ENCODE measurements around the gene TPSAB1. TPM values are rescaled to one million over a fixed set of nuclear protein-coding genes. Genes with fewer than 3 reads are reported as not detected.

Gene TPSAB1
- total RNA-seq, 1 donor from 2014 or later = 38.0 TPM

DNA sequence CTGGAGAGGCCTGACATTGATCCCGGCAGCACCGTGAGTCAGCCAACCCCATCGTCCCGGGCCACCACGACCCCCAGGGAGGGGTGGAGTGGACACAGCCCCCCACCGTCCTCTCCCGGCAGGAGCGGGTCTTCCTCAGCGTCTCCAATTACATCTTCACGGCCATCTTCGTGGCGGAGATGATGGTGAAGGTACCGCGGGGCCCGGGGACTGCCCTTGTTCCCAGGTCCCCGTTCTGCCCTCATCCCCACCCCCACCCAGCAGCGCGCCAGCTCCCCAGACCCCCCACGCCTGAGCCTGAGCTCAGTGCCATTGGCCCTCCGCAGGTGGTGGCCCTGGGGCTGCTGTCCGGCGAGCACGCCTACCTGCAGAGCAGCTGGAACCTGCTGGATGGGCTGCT, 30.0 kb upstream of the TPSAB1 start:
- DNase-seq (ENCODE audit: low spot score) = no peak

DNA sequence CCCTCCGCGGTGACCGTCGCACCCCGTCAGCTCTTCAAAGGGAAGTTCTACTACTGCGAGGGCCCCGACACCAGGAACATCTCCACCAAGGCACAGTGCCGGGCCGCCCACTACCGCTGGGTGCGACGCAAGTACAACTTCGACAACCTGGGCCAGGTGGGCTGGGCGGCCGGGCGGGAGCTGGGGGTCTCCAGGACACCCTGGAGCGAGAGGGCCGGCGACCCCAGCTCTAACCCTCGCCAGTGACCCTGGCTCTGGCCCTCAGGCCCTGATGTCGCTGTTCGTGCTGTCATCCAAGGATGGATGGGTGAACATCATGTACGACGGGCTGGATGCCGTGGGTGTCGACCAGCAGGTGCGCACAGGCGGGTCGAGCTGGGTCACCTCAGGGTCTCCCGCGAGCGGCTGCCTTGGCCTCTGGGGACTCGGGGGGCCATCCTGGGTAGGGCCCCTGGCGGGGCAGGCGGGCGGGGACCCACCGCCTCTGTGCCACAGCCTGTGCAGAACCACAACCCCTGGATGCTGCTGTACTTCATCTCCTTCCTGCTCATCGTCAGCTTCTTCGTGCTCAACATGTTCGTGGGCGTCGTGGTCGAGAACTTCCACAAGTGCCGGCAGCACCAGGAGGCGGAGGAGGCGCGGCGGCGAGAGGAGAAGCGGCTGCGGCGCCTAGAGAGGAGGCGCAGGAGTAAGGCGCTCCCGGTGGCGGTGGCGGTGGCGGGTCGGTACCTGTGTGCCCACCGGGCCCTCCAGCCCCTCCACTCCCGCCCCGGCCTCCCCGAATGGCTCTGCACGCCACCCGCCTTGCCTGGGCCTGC, 28.8 kb upstream of the TPSAB1 start:
- no peak for DNase-seq (ENCODE audit: low spot score)

DNA sequence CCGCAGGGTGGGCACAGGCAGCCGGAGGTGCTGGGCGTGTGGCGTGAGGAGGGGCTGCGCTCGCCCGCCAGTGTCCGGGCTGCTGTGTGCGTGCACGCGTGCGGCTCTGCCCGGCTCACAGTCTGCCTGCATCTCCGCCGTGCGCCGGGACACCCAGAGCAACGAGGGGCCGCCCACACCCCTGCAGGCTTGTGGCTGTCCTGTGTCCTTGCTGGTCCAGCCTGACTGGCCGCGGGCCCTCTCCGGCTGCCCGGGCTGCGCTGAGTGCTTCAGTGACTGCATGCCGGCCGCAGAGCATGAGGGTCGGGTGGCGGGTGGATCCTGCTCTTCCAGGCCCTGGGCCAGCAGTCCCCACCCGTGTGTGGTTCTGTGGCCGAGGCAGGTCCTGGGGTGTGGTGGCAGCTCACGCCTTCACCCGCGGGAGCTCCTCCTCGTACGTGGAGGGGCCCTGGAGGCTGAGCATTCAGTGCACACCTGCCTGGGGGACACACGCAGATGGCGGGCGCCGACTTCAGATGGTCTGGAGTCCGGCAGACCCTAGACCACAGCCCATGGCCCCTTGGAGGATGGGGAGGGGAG, 27.8 kb upstream of the TPSAB1 start:
- DNase-seq (ENCODE audit: low spot score) = no peak

DNA sequence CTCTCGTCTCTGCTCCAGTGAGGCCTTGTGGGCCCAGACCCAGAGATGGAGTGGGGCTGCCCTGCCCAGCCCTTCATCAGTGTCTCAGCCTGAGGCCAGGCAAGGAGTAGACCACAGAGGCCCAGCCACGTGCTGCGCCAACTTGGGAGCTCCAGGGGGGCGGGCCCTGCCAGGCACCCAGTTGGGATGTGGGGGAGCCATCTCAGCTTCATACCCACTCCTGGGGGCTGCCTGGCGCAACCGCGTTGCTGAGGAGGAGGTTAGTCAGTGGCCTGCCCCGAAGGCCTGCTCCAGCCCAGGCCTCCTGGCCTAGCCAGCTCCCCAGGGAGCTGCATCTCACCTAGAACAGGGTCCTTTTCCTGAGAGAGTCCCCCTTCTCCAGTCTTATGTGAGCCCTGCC, 27.3 kb upstream of the TPSAB1 start:
- DNase-seq (ENCODE audit: low spot score) = no peak

DNA sequence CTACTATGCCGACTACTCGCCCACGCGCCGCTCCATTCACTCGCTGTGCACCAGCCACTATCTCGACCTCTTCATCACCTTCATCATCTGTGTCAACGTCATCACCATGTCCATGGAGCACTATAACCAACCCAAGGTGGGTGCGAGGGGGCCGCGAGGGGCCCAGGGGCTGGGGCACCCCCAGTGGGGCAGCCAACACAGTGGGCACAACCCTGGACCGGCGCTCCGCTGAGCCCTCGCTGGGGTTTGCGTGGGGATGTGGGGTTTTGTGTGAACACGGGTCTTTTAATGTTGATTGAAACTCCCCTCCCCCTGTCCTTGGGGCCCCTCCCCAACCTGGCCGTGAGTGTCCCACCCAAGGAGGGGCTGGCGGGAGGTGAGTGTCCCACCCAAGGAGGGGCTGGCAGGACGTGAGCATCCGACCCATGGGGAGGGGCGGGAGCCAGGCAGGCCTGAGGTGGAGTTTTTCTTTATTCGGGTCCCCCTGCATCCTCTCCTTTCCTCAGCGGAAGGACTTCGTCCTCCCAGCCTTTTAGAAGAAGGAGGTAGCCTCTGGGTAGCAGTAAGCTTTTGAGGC, 26.6 kb upstream of the TPSAB1 start:
- DNase-seq (ENCODE audit: low spot score) = no peak

DNA sequence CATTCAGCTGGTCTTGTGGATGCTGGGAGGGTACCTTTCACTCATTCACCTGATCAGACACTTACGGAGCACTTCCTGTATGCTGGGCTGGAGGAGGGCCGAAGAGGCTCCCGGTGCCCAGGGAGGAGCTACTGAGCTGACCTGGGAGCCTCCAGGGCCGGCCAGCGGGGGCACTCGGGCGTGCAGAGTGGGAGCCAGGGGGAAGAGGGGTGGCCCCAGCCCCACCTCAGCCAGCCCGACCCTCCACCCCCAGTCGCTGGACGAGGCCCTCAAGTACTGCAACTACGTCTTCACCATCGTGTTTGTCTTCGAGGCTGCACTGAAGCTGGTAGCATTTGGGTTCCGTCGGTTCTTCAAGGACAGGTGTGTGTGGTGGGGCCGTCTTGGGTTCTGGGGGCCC, 25.8 kb upstream of the TPSAB1 start:
- no peak for DNase-seq (ENCODE audit: low spot score)

DNA sequence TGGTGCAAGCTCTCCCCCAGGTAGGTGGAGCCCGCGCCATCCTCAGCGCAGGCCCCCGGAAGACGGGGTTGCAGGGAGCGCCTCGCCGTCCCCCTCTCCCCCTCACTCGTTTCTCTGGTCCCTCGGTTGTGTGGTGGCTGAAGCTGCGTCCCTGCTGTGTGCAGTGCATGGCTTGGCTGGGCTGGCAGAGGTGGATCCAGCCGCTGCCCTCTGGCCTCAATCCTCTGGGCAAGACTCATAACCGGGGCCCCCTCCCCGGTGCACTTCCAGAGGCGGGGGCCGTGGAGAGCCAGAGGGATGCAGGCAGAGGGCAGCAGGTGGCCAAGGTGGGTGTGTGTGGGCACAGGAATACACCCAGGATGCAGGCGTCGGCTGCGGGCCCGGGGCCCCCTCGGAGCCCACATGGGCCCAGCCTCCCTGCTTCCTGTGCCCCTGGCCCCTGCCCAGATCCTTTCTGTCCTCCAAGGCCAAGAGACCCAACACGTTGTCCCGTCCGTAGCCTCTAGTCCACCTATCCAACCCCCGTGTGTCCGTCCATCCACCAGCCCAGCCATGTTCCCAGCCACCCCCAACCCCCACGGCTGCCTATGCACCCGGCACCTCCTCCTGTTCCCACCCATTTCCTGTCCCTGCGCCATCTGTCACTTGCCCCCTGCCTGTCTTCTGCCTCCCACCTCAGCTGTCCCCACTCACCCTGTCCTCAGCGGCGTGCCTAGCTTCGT, 24.8 kb upstream of the TPSAB1 start:
- no peak for DNase-seq (ENCODE audit: low spot score)

DNA sequence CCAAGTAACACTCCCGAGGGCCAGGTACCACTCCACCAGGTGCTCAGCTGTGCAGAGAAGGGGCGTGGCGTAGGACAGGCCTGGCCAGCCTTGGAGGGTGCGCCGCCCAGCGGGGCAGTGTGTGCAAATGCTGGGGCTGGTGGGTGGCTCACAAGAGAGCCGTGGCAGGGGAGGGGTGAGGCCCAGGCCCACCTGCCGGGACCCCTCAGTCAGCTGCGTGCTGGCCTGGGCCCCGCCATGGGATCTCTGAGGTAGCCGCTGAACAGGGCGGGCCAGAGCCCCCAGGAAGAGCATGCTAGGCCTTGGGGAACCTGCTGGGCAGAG, 24.2 kb upstream of the TPSAB1 start:
- DNase-seq (ENCODE audit: low spot score) = no peak

DNA sequence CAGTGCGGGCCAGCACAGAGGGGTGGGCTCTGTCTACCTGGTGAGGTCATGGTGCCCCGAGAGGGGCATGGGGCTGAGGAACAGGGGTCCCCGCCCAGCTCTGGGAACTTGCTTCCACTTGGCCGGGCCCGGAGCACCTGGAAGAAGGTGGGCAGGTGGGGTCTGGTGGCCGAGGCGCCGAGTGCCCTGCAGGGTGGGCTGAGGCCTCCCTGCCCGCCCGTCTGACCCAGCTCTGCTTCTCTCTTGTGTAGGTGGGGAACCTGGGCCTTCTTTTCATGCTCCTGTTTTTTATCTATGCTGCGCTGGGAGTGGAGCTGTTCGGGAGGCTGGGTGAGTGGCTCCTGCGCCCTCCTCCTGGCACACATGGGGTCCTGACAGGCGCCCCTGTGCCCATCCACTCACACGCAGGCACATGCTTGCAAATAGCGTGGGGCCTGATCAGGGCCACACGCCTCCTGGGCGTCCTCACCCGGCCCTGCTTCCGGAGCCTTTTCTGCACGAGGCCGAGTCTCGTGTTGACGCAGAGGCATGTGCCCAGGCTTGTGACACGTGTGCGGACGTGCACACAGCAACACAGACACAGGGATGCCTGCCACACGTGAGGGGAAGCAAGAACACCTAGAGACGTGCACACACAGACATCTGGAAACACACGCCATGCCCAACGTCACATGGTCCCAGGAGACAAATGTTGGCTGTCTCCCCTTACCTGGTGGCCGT, 23.7 kb upstream of the TPSAB1 start:
- DNase-seq (ENCODE audit: low spot score) = no peak

DNA sequence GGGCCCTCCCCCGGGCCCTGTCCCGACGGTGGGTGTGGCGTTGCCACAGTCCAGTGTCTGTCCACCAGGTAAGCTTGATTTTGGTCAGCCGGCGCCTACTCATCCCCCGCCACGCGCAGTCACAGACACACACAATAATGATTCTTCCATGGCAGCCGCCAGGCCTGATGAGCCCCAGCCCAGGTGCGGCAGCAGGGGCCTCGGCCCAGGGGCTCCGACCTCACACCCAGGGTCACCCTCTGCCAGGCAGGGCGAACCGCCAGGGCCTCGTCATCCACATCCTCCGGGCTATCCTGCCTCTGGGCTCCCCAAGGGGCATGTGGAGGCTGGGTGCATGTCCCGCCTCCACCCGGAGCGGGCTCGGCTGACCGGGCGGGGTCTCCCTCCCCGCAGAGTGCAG, 23.0 kb upstream of the TPSAB1 start:
- no peak for DNase-seq (ENCODE audit: low spot score)

DNA sequence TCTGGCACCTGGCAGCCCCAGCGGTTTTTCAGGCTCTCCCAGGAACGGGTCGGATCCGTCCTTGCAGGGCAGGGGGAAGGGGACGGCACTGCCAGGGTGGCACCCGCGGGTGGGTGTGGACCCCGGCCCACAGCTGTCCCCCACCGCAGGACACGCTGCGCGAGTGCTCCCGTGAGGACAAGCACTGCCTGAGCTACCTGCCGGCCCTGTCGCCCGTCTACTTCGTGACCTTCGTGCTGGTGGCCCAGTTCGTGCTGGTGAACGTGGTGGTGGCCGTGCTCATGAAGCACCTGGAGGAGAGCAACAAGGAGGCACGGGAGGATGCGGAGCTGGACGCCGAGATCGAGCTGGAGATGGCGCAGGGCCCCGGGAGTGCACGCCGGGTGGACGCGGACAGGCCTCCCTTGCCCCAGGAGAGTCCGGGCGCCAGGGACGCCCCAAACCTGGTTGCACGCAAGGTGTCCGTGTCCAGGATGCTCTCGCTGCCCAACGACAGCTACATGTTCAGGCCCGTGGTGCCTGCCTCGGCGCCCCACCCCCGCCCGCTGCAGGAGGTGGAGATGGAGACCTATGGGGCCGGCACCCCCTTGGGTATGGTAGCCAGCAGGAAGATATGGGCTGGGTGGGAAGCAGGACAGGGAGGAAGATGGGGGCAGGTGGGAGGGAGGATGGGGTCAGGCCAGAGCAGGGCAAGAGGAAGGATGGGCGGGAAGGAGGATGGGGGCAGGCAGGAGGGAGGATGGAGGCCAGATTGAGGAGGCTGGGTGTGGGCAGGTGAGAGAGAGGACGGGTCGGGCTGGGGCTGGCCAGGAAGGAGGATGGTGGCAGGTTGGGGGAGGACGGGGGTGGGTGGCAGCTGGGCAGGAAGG, 22.2 kb upstream of the TPSAB1 start:
- no peak for DNase-seq (ENCODE audit: low spot score)

DNA sequence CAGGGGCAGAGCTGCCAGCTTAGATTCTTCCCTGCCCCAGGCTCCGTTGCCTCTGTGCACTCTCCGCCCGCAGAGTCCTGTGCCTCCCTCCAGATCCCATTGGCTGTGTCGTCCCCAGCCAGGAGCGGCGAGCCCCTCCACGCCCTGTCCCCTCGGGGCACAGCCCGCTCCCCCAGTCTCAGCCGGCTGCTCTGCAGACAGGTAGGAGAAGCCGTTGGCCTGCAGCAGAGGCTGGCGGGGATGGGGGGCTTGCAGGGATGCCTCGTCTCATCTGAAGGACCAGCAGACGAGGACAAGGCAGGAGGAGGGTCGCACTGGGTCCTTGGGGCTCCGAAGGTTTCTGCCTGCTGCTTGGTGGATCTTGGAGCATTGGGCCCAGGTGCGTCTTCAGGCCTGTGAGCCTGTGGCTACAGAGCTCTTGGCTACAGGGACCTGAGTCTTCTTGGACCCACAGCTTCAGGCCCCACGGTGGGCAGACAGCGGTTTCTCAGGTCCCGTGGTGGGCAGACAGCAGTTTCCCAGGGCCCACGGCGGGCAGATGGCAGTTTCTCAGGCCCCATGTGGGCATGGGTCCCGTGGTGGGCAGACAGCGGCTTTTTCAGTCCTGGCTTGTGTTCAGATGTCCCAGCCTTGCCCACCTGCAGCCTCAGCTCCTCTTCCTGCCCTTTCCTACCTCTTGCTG, 21.4 kb upstream of the TPSAB1 start:
- DNase-seq (ENCODE audit: low spot score) = no peak

DNA sequence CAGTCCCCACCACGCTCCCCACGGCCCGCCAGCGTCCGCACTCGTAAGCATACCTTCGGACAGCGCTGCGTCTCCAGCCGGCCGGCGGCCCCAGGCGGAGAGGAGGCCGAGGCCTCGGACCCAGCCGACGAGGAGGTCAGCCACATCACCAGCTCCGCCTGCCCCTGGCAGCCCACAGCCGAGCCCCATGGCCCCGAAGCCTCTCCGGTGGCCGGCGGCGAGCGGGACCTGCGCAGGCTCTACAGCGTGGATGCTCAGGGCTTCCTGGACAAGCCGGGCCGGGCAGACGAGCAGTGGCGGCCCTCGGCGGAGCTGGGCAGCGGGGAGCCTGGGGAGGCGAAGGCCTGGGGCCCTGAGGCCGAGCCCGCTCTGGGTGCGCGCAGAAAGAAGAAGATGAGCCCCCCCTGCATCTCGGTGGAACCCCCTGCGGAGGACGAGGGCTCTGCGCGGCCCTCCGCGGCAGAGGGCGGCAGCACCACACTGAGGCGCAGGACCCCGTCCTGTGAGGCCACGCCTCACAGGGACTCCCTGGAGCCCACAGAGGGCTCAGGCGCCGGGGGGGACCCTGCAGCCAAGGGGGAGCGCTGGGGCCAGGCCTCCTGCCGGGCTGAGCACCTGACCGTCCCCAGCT, 20.3 kb upstream of the TPSAB1 start:
- DNase-seq (ENCODE audit: low spot score) = no peak

DNA sequence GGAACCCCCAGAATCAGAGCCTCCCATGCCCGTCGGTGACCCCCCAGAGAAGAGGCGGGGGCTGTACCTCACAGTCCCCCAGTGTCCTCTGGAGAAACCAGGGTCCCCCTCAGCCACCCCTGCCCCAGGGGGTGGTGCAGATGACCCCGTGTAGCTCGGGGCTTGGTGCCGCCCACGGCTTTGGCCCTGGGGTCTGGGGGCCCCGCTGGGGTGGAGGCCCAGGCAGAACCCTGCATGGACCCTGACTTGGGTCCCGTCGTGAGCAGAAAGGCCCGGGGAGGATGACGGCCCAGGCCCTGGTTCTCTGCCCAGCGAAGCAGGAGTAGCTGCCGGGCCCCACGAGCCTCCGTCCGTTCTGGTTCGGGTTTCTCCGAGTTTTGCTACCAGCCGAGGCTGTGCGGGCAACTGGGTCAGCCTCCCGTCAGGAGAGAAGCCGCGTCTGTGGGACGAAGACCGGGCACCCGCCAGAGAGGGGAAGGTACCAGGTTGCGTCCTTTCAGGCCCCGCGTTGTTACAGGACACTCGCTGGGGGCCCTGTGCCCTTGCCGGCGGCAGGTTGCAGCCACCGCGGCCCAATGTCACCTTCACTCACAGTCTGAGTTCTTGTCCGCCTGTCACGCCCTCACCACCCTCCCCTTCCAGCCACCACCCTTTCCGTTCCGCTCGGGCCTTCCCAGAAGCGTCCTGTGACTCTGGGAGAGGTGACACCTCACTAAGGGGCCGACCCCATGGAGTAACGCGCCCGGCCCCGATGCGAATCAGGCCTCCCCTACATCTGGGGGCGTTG, 19.5 kb upstream of the TPSAB1 start:
- no peak for DNase-seq (ENCODE audit: low spot score)

DNA sequence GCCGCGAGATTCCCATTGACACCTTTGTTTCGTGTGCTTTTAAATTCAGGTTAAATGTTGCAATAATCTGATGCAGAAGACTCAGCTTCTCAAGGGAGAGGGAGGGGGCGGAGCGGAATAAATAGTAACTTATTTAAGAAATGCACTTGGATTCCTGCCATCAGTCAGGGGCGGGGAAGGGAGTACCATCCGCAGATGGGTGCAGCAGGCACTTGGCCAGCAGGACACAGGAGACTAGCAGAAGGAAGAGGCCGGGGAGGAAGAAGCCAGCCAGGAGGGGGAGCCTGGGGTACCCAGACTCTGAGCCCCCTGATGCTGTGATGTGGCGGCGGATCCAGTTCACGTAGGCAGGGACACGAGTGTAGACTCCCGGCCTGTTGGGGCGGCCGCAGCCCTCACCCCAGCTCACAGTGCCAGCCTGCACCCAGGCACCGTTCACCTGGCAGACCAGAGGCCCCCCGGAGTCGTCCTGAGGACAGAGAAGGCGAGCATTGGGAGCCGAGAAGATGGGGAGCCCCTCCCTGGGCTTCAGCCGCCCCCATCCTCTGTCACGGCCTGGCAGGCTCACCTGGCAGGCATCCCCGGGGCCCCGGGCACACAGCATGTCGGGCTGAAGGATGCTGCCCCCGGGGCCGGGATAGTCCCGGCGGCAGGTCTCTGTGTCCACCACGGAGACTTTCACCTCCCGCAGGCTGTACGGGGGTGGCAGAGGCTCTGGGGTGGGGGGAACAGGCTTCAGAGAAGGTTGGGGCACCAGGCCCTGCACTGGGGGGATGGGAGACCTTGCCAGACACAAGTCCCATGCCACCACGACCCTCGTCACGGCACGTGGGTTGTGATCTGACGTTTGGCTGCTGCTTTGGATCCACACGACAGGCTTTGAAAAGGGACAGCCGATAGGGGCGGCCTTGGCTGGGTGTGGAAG, 18.6 kb upstream of the TPSAB1 start:
- DNase-seq (ENCODE audit: low spot score) = no peak

DNA sequence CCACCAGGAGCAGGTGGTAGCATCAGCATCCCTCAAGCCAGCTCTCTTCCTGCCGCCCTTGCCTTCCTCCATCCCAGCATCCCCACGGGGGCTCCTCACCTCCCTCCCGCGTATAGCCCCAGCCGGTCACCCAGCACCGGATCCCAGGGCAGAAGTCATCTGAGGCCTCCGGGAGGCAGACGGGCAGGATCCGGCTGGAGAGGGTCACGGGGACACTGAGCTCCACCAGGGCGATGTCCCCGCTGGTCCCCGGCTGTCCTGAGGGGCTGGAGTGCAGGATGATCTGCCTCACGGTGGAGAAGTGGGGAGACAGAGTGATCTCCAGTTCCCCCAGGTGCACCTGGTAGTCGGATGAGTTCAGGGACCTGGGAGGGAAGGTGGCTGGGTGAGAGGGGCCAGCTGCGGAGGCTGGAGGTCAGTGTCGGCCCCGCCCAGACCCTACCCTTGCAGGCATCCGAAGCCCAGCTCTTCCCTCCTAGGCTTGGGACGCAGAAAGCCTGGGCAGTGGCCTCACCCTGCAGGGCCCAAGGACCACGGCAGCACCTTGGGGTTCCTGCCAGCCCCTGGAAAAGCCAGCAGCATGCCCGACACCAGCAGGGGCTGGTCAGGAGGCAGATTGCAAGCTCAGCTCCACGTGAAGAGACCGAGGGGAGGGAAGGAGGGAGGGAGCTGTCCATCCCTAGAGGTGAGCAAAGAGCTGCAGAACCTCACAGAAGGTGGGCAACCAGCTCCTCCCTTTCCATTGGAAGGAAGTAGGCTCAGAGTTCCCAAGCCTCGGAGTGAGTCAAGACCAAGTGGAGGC, 17.8 kb upstream of the TPSAB1 start:
- no peak for DNase-seq (ENCODE audit: low spot score)

Measured in ureter (tissue), 1 donor.